GM21723 (cell line): ENCODE results near the gene WBP11.
A peak's percentile ranks its signal among the peaks of the same experiment; 100 is the strongest.

Experiments
- ATAC-seq: cut with Tn5 transposase; IDR thresholded peaks from one replicate; pipeline ENCODE4 v1.9.1; 2021; ENCODE audit warnings: mild to moderate bottlenecking, moderate library complexity; ENCODE audit not compliant: unreplicated experiment

Gene WBP11

GRCh38 chr12:14825256-14825655, 22.0 kb upstream of the WBP11 start:
- no peak for ATAC-seq

- no peak for ATAC-seq
Measured at GRCh38 chr12:14824012-14824634, 20.8 kb upstream of the WBP11 start.

GRCh38 chr12:14814014-14814413, 10.7 kb upstream of the WBP11 start, which contains the start of gene SMCO3:
SMCO3 (minus strand) TSS chr12:14814182; CDS start chr12:14806680, 7,502 bp downstream.
- no peak for ATAC-seq

- no peak for ATAC-seq
Measured at GRCh38 chr12:14811486-14811885, 8.2 kb upstream of the WBP11 start.

GRCh38 chr12:14810953-14811483, 7.7 kb upstream of the WBP11 start:
- ATAC-seq, result no peak

- ATAC-seq, result no peak
Measured at GRCh38 chr12:14810167-14810952, 7.1 kb upstream of the WBP11 start.

GRCh38 chr12:14803830-14804160, 517 bp upstream of the WBP11 start:
- ATAC-seq, result peak; percentile 28

- ATAC-seq, result no peak
Measured at GRCh38 chr12:14802721-14803010, 612 bp downstream of the WBP11 start.

- ATAC-seq, result no peak
Measured at GRCh38 chr12:14802247-14802646, 1.0 kb downstream of the WBP11 start.

- no peak for ATAC-seq
Measured at GRCh38 chr12:14795028-14795448, 8.2 kb downstream of the WBP11 start.

GRCh38 chr12:14785568-14785967, 17.7 kb downstream of the WBP11 start:
- no peak for ATAC-seq

- ATAC-seq, result no peak
Measured at GRCh38 chr12:14784471-14784870, 18.8 kb downstream of the WBP11 start.

GRCh38 chr12:14782756-14783155, 20.5 kb downstream of the WBP11 start:
- no peak for ATAC-seq

GRCh38 chr12:14781563-14781962, 21.7 kb downstream of the WBP11 start:
- no peak for ATAC-seq

GRCh38 chr12:14780859-14781258, 22.4 kb downstream of the WBP11 start:
- no peak for ATAC-seq

- no peak for ATAC-seq
Measured at GRCh38 chr12:14779834-14780233, 23.4 kb downstream of the WBP11 start.

GRCh38 chr12:14777271-14777670, 26.0 kb downstream of the WBP11 start:
- ATAC-seq, result no peak

GRCh38 chr12:14776236-14776961, 26.9 kb downstream of the WBP11 start:
- no peak for ATAC-seq

- ATAC-seq, result no peak
Measured at GRCh38 chr12:14775636-14775980, 27.7 kb downstream of the WBP11 start.

GRCh38 chr12:14774906-14775635, 28.2 kb downstream of the WBP11 start:
- ATAC-seq, result no peak
